Stimulated activated memory B cell treated with anti-CD40 and anti-IgM and Interleukin-4, amounts not matched to agents 10 μg/mL and 1 μg/mL and 100 μg/mL, for 72 hours (primary cell): ENCODE data around the gene GCFC2.

ENCODE experiments used
- ATAC-seq: fragments of 150-1000 bp; cut with Tn5 transposase; 2 replicates; pipeline ENCODE4 v1.10.0; 2021
- H3K27ac Mint-ChIP-seq: one replicate; pipeline ENCODE4 v1.8.0; 2022; ENCODE audit warnings: mild to moderate bottlenecking, mixed read lengths
- H3K27me3 Mint-ChIP-seq: one replicate; pipeline ENCODE4 v1.8.0; 2022; ENCODE audit warnings: mixed read lengths
- H3K36me3 Mint-ChIP-seq: one replicate; pipeline ENCODE4 v1.8.0; 2022; ENCODE audit warnings: mixed read lengths
- H3K4me1 Mint-ChIP-seq: one replicate; pipeline ENCODE4 v1.8.0; 2022; ENCODE audit warnings: mixed read lengths
- H3K4me3 Mint-ChIP-seq: one replicate; pipeline ENCODE4 v1.8.0; 2022; ENCODE audit warnings: mild to moderate bottlenecking, moderate library complexity, mixed read lengths
- H3K9me3 Mint-ChIP-seq: one replicate; pipeline ENCODE4 v1.8.0; 2022; ENCODE audit warnings: mixed read lengths

Gene GCFC2

DNA sequence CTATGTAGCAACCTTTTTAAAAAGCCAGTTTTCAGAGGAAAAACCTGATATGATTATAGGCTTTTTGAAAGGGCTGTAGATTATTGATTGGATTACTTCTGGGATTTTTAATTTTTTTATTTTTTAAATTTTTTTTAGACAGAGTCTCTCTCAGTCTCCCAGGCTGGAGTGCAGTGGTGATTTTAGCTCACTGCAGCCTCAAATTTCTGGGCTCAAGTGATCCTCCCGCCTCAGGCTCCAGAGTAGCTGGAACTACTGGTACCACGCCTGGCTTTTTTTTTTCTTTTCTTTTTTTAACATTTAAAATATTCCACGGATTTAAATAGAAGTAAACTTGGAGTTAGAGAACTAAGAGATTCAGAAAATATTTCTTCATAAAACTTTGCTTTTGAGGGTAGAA is 62.9 kb downstream of the GCFC2 start:
- no peaks in the 10 kb centered on the region for H3K9me3 Mint-ChIP-seq
- H3K36me3 Mint-ChIP-seq, result peaks cover 20% of the 10 kb centered on the region
- H3K27ac Mint-ChIP-seq, result peak overlapping the region; percentile 99
- no peak for ATAC-seq
- peak overlapping the region; percentile 97 for H3K4me3 Mint-ChIP-seq
- H3K4me1 Mint-ChIP-seq, result peaks cover 26% of the 10 kb centered on the region
- H3K27me3 Mint-ChIP-seq, result no peaks in the 10 kb centered on the region

DNA sequence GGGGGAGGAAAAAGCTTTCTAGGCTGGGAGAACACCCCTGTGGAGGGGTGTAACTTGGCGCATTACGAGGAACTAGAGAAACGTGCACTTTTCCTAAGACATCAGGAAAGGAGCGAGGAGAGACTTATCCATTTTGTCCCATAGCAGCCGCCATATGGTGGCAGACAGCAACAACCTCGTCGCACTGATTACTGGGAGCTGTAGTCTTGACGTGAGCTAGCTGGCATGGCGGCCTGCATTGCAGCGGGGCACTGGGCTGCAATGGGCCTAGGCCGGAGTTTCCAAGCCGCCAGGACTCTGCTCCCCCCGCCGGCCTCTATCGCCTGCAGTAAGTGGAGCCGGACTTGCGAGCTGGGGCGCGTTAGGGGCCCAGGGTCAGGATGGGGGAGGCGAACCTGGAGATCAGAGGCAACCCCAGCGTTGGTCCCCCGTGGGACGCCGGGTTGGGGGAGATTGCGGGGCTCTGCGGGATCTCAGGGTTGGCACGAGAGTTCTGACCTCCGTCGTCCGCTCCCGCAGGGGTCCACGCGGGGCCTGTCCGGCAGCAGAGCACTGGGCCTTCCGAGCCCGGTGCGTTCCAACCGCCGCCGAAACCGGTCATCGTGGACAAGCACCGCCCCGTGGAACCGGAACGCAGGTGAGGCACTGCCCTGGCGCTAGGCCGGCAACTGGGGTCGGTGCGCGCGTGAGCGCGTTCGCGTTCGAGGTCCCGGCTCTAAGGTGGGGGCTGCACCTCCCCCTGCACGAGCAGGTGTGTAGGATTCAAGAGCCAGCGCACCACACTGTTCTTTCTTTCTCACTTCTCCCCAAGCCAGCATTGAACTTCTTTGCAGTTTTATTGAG is 63.9 kb downstream of the GCFC2 start, which contains the start of gene MRPL19:
Gene MRPL19 (plus strand): TSS at position 201 of the 843 bp plus-strand sequence. CDS start 25 bp downstream, at position 226.
- Mint-ChIP-seq H3K36me3 (peaks cover 12% of the 10 kb centered on the region), H3K27me3 (no peaks in the 10 kb centered on the region), H3K27ac (peak within 1 kb of the TSS; percentile 99), H3K4me3 (peak within 1 kb of the TSS; percentile 97), H3K4me1 (peaks cover 26% of the 10 kb centered on the region), H3K9me3 (no peaks in the 10 kb centered on the region)
- ATAC-seq, result peak; percentile 97

DNA sequence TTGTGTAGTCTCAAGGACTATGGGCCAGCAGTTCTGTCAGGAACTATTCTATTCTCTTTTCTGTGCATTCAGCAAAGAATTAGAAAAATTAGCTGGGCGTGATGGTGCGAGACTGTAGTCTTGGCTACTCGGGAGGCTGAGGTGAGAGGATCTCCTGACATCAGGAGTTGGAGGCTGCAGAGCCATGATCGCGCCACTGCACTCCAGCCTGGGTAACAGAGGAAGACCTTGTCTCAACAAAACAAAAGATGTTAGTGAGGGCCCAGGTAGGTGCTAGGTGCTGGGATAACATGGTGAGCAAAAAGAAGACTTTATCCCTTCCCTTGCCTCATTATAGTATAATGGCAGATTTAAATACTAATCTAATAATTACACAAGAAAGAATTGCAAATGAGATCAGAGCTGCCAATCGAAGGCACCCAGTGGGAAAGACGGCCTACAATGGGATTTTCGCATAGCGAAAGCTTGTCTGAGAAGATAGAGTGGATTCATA is 64.6 kb downstream of the GCFC2 start:
- H3K27me3 Mint-ChIP-seq, result no peaks in the 10 kb centered on the region
- peaks cover 12% of the 10 kb centered on the region for H3K36me3 Mint-ChIP-seq
- no peaks in the 10 kb centered on the region for H3K9me3 Mint-ChIP-seq
- peak overlapping the region; percentile 99 for H3K27ac Mint-ChIP-seq
- ATAC-seq, result peak; percentile 1
- peaks cover 26% of the 10 kb centered on the region for H3K4me1 Mint-ChIP-seq
- H3K4me3 Mint-ChIP-seq, result peak overlapping the region; percentile 97

DNA sequence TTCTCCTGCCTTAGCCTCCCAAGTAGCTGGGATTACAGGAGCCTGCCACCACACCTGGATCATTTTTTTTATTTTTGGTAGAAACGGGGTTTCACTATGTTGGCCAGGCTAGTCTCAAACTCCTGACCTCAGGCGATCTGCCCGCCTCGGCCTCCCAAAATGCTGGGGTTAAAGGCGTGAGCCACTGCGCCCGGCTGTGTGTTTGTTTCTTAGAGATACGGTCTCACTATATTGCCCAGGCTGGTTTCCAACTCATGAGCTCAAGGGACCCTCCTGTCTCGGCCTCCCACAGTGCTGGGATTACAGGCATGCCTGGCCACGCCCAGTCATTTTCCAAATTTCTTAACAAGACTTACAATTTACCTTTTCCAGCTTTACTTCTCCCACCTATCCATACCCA is 65.1 kb downstream of the GCFC2 start:
- ATAC-seq, result no peak
- no peaks in the 10 kb centered on the region for H3K9me3 Mint-ChIP-seq
- peaks cover 24% of the 10 kb centered on the region for H3K4me1 Mint-ChIP-seq
- peak overlapping the region; percentile 99 for H3K27ac Mint-ChIP-seq
- no peak overlapping the region for H3K4me3 Mint-ChIP-seq
- H3K36me3 Mint-ChIP-seq, result peaks cover 10% of the 10 kb centered on the region
- H3K27me3 Mint-ChIP-seq, result no peaks in the 10 kb centered on the region

DNA sequence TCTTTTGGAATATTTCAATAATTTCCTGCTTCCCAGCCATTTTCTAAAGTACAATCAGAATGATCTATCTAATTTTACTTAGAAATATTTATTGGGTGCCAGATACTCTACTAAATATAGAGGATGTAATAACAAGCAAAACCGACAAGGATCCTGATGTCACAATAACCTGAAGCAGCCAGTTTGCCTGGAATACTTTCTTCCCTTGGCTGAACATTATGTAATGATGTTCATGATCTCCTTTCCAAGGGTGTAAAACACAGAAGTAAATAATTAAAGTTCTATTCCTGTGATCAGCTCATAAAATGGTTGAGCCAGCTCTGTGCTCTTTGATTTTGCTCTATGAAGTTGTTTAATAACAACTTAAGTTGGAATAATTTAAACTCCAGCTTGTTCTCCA is 66.7 kb downstream of the GCFC2 start:
- Mint-ChIP-seq H3K4me1 (peaks cover 15% of the 10 kb centered on the region), H3K27me3 (no peaks in the 10 kb centered on the region), H3K27ac (no peak overlapping the region), H3K4me3 (no peak overlapping the region), H3K9me3 (no peaks in the 10 kb centered on the region), H3K36me3 (peaks cover 5% of the 10 kb centered on the region)
- ATAC-seq, result no peak

DNA sequence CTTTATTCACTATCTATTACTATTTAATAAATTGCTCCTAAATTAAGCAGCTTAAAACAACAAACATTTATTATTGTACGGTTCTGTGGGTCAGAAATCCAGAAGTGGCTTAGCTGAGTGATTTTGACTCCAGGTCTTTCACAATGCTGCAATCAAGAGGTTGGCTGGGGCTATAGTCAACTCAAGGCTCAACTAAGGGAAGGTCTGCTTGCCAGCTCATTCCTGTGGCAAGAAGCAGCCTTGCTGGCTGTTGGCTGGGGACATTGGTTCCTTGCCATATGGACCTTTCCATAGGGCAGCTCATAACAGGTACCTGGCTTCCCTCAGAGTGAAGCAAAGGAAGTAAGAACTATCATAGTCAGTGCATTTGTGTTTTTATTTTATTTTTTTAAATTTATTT is 69.1 kb downstream of the GCFC2 start:
- H3K27ac Mint-ChIP-seq, result no peak overlapping the region
- peaks cover 8% of the 10 kb centered on the region for H3K4me1 Mint-ChIP-seq
- H3K9me3 Mint-ChIP-seq, result no peaks in the 10 kb centered on the region
- H3K27me3 Mint-ChIP-seq, result peaks cover 14% of the 10 kb centered on the region
- H3K36me3 Mint-ChIP-seq, result peaks cover 5% of the 10 kb centered on the region
- no peak for ATAC-seq
- H3K4me3 Mint-ChIP-seq, result no peak overlapping the region

DNA sequence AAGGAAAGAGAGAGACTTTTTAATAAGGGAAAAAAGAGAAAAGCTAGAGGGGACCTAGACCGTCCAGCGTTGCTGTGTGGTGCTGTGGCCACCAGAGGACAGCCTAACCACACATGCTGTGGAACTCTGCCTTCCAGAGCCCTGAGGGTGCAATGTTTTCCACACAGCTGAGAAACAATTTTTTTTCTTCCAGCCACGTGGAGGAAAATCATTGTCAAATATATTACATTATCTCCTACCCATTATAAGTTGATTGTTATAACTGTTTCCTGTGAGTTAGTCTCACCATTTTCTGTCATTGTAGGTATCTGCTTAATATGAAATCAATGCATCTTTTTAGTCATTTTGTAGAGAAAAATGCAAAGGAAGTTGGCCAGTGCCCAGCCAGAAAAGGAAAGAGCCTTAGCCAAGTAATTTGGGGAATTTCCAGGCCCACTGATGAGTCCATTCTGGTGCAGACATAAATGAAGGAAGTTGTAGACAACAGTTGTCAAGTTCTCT is 70.0 kb downstream of the GCFC2 start:
- no peak overlapping the region for H3K4me3 Mint-ChIP-seq
- H3K9me3 Mint-ChIP-seq, result no peaks in the 10 kb centered on the region
- ATAC-seq, result peak; percentile 72
- peaks cover 23% of the 10 kb centered on the region for H3K27me3 Mint-ChIP-seq
- no peaks in the 10 kb centered on the region for H3K4me1 Mint-ChIP-seq
- peaks cover 5% of the 10 kb centered on the region for H3K36me3 Mint-ChIP-seq
- no peak overlapping the region for H3K27ac Mint-ChIP-seq

DNA sequence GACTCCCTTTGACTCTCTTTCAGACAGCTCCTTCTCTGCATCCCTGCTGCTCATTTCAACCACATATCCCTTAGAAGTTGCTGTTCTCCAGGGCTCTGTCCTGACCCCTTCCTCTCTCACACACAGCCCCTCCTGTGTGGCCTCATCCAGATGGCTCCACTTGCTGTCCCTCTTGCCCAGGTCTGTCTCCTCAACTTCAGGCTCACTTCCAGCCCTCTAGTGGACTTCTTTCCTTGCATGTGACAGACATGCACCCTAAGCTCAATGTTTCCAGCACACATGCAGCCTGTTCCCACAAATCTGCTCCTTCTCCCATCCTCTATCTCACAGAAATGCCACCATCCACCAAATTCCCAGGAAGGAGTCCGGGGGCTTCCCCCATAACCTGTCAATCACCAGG is 73.1 kb downstream of the GCFC2 start:
- Mint-ChIP-seq H3K36me3 (no peaks in the 10 kb centered on the region), H3K27ac (no peak overlapping the region), H3K4me1 (no peaks in the 10 kb centered on the region), H3K27me3 (peaks cover 27% of the 10 kb centered on the region), H3K4me3 (no peak overlapping the region), H3K9me3 (no peaks in the 10 kb centered on the region)
- no peak for ATAC-seq

DNA sequence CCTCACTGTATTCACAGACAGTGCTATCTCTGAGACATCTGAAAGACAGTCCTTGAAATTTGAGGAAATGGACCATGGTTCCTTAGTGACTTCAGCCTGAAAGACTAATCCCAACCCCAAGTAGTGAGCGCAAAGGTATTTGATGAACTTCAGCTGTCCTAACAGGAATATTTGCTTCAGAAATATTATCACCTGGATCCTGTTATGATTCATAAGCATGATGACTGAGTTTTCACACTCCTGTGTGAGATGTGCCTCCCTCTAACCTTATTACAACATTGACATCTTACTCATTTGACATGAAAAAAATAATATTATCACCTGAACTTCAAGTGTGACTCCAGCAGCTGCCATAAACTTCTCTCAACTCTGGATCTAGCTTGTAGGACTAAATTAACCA is 75.8 kb downstream of the GCFC2 start:
- Mint-ChIP-seq H3K36me3 (no peaks in the 10 kb centered on the region), H3K4me1 (no peaks in the 10 kb centered on the region), H3K27ac (no peak overlapping the region), H3K4me3 (no peak overlapping the region), H3K27me3 (peaks cover 35% of the 10 kb centered on the region), H3K9me3 (no peaks in the 10 kb centered on the region)
- no peak for ATAC-seq

DNA sequence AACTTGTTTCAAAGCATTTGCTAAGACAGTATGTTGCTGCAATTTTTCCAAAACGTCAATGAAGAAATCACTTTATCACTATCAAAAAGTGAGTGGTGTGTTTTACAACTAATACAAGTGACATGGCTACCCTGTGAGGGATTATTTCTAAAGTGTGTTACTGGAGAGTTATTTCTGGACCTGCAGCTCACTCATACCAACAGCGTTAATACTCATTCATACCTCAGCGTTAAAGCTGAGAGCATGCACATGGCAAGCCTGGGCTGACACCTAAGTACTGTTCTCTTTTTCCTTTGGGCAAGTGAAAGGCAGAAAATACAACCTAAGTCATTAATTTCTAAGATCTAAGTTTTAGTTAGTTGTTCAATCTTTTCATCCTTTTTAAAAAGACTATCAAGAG is 77.1 kb downstream of the GCFC2 start:
- H3K9me3 Mint-ChIP-seq, result no peaks in the 10 kb centered on the region
- no peak overlapping the region for H3K27ac Mint-ChIP-seq
- no peak overlapping the region for H3K4me3 Mint-ChIP-seq
- H3K36me3 Mint-ChIP-seq, result no peaks in the 10 kb centered on the region
- ATAC-seq, result no peak
- H3K4me1 Mint-ChIP-seq, result no peaks in the 10 kb centered on the region
- peaks cover 35% of the 10 kb centered on the region for H3K27me3 Mint-ChIP-seq

DNA sequence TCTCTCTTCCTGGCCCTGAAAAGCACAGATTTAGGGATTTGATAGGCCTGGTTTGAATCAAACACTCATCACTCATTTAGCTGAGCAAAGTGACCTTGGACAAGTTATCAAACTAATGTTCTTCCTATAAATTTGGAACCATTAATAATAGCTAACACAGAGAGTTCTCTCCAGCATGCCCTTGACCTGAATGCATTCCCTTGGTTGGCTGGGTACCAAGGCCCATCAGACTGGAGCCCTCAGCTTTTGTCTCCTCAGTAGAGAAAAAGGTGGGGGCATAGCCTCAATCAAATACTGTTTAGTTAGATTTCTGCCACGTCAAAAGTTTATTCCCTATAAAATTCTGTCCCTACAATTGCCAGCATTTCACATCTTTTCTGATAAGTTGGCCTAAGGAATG is 77.9 kb downstream of the GCFC2 start:
- Mint-ChIP-seq H3K4me3 (no peak overlapping the region), H3K36me3 (no peaks in the 10 kb centered on the region), H3K4me1 (no peaks in the 10 kb centered on the region), H3K27me3 (peaks cover 31% of the 10 kb centered on the region), H3K9me3 (no peaks in the 10 kb centered on the region), H3K27ac (no peak overlapping the region)
- ATAC-seq, result no peak

DNA sequence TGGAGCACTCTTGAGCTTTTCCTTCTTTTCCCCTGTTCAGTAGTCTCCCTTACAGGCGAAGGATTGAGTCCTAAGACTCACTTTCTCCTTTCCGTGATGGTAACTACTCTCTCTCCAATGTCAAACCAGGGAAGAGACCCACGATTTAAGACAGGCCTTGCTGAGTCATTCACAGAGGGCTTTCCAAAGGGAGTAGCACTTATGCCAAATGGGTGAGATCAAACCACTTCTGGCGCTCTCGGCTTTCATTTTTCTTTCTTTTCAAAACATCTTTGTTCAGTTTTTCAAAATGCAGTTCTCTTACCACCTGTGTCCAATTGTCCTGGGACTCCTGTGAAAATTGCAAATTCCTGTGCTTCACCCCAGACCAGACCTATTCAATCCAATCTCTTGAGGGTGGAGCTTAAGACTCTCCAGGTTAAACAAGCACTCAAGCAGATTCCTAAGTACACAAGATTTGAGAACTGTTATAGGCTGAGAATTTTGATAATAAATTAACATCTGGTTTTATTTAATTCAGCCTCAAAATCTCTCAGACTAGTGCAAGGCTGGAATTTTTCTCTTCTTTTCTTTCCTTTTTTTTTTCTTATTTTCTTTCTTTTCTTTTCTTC is 78.5 kb downstream of the GCFC2 start:
- no peak overlapping the region for H3K27ac Mint-ChIP-seq
- no peaks in the 10 kb centered on the region for H3K4me1 Mint-ChIP-seq
- peaks cover 24% of the 10 kb centered on the region for H3K27me3 Mint-ChIP-seq
- H3K9me3 Mint-ChIP-seq, result no peaks in the 10 kb centered on the region
- no peak overlapping the region for H3K4me3 Mint-ChIP-seq
- no peaks in the 10 kb centered on the region for H3K36me3 Mint-ChIP-seq
- no peak for ATAC-seq

DNA sequence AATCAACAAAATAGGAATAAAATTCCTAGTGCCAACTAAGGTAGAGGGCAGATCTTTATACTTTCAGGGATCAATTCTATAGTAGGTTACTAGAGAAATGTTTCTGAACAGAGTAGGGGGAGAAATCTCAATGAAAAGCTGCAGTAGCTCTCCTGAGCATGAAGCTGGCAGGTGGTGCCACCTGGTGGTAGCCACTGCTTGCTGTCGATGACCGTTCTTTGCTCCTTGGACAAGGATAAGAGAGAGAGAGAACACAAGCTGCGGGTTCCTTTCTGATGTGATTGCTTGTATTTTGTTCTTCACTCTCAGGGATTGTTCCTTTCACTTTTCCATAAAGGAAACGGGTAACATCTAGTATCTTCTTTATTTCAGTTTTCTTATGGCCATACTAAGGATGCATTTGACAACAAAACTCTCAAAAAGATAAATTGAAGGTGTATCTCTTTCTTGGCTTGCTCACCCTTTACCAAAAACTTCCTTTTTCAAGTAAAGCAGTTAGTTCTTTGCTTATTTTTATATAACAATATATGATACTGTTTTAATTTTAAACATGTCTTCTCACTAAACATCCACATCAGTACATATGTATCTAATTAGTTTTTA is 82.7 kb downstream of the GCFC2 start:
- no peak overlapping the region for H3K4me3 Mint-ChIP-seq
- no peaks in the 10 kb centered on the region for H3K36me3 Mint-ChIP-seq
- no peak overlapping the region for H3K27ac Mint-ChIP-seq
- H3K9me3 Mint-ChIP-seq, result no peaks in the 10 kb centered on the region
- peak; percentile 67 for ATAC-seq
- peaks cover 26% of the 10 kb centered on the region for H3K27me3 Mint-ChIP-seq
- no peaks in the 10 kb centered on the region for H3K4me1 Mint-ChIP-seq

DNA sequence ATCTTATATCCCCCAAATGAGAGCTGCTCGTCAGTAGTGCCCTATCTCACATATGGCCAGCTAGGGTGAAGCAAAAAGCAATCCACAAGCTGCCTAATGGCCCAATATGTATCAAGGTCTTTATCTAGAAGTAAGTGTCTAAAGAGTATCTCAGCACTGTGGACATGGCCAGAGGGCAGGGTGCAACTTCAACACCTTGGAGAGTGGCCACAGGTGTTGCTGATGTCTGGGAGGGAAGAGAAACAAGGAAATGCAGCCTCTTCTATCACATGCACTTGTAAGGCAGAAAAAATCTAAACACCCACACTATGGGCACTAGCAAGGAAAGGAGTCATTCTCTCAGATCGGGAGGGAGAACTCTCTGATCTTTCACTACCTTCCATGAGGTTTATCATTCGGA is 87.8 kb downstream of the GCFC2 start:
- Mint-ChIP-seq H3K36me3 (no peaks in the 10 kb centered on the region), H3K9me3 (no peaks in the 10 kb centered on the region), H3K4me3 (no peak overlapping the region), H3K27me3 (peaks cover 29% of the 10 kb centered on the region), H3K27ac (no peak overlapping the region), H3K4me1 (no peaks in the 10 kb centered on the region)
- ATAC-seq, result peak; percentile 40

DNA sequence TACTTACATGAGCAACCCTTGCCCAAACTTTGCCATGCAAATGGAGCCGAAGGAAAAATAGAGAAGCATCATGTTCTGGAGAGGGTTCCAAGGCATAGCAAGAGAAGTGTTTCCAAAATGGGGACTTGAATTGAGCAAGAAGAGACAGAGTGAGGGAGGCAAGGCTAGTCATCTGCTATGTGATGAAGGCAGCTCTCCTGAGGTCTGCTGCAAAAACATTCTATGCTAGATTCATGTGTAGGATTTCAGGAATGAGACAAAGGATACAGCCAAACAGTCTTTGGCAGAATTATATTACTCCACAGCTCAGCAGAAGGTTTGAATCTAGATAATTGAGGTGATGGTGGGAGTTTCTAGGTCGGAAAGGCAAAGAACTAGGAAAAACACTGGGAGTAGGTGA is 88.2 kb downstream of the GCFC2 start:
- no peaks in the 10 kb centered on the region for H3K36me3 Mint-ChIP-seq
- peaks cover 29% of the 10 kb centered on the region for H3K27me3 Mint-ChIP-seq
- no peak overlapping the region for H3K4me3 Mint-ChIP-seq
- no peaks in the 10 kb centered on the region for H3K4me1 Mint-ChIP-seq
- H3K27ac Mint-ChIP-seq, result no peak overlapping the region
- ATAC-seq, result no peak
- no peaks in the 10 kb centered on the region for H3K9me3 Mint-ChIP-seq
